ENCODE data around the gene A4GALT.
A peak's percentile ranks its signal among the peaks of the same experiment; 100 is the strongest.

The A4GALT gene

DNA sequence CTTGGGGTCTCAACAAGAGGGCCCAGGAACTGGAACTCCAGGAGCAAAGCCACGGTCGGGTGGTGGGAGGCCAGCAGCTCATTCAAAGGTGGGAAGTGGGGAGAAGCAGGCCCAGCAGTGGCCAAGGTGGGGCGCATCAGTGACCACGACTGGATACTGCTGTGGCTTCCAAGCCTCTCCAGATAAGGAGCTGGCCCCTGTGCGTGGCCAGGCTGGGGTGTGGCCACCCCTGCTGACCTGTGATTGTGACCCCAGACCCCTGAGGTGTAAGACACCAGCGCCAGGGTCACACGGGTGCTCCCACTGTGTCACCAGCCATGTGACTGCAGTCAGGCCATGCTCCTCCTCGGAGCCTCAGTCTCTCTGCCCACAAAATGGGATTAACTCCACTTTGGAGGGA, 20.3 kb downstream of the A4GALT start:
- DNase-seq: no peak

GRCh38 chr22:42699976-42700352, 20.7 kb downstream of the A4GALT start:
- no peak for DNase-seq

DNA sequence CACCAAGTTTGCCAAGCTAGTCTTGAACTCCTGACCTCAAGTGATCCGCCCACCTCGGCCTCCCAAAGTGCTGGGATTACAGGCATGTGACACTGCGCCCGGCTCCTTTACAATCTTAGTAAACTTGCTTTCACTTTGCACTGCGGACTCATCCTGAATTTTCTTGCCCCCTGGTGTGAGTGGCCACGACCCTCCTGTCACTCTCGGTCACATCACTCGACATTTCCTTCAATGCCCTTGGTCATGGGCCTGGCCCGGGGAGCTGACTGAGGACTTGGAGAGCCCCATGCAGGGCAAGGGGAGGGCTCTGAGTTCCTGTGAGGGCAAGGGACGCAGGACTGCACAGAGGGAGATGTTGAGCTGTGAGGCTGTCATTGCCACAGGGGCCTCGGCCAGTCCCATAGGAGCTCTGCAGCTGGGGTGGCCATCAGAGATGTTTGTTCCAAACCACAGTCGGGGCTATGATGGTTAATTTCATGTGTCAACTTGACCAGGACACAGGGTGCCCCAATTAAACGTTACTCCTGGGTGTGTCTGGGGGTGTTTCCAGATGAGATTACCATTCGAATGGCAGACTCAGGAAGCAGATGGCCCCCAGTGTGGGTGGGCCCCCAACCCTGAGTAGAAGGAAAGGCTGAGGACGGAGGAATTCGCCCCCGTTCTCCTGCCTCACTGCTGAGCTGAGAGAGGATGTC, 21.2 kb downstream of the A4GALT start:
- DNase-seq: no peak

DNA sequence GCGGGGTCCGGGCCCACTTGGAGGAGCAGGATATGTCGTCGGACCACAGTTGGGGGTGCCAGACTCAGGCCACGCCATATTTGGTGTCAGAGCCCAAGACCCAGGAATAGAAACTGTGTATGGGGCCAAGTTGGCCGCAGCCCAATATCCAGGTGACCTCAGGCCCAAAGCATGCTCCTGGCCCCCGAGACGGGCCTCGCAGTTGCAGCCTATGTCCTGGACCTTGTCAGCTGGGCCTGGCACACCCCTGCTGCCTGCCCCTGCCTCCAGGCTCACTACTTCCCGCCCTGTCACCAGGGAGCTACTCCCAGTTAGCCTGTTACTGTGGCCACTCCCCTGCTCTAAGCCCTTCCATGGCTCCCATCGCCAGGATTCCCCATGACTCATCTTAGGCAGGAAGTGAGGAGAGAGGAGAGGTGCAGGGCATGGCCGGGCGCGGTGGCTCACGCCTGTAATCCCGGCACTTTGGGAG, 23.1 kb downstream of the A4GALT start:
- DNase-seq: no peak

DNA sequence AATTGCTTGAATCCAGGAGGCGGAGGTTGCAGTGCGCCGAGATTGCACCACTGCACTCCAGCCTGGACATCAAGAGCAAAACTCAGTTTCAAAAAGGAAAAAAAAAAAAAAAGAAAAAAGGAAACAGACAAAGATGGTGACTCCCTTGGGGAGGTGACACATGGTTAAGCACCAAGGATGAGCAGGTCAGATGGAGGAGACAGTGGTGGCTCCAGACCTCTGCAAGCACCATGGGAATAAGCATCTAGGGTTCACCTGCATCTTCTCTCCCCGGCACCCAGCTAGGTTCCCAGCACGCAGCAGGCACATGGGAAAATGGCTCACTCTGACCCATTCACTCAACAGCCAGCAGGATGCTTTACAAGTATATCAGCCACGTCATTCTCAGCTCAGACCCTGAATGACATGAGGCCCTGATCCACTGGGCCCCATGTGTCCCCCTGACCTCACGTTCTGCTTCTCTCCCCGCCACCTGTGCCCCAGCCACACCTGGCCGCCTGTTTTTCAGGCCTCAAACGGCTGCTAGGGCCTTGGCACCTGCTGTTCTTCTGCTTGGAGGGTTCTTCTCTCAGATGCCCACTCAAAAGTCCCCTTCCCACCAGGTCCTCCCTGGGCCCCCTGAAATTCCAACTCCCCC, 24.2 kb downstream of the A4GALT start:
- no peak for DNase-seq

DNA sequence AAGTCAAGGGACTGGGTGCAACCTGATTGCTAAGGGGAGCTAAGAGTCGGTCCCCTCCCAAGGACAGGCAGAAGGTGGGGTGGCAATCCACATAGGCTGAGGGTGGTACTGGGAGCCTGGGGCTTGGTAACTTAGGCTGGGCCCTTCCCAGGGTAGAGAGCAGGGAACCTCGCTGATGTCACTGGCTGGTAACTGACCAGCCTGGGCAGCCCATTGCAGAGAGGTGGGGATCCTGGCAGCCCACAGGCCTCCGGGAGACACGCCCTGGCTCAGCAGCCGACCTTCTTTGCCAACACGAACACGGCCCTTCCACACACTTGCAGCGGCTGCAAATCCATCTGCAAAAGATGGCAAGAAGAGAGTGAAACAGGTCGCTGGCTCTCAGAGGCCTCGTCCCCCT, 25.4 kb downstream of the A4GALT start:
- DNase-seq: no peak

DNA sequence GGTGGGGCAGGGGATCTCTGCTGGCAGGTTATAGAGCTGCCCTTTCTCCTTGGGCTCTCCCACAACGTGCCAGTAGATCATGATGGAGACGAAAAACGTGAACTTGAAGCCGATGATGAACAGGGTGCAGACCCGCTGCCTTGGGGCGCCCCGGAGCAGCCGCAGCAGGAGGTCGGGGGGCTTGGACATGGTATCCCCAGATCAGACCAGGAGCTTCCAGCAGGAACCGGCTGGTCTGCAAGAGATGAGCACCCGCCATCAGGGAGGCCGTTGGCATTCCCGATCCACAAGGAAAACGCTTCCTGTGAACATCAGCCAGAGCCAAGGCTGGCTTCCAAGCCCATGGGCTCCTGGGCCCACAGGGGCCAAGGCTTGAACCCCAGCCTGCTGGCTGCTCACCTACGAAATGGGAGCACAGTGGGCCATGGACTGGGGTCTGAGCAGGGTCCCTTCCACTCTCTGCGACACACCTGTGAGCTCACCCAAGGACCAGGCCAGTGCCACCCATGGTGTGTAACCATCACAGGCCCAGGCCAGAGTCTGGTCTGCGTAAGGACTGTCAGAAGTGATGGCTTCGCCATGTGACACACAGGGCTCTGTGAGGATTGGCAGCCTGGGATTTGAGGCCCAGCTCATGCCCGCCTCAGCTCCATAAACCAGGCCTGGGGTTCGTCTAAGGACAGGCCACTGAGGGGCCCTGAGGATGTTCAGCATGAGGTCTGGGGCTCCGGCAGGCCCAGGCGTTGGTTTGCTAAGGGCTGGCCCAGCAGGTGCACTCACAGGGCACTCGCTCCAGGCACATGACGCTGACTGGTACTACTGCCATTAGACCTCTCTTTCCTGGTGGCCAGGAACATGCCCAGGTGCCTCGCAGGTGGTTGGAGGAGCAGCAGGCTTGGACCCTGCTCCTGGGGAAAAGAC, 26.6 kb downstream of the A4GALT start:
- no peak for DNase-seq

DNA sequence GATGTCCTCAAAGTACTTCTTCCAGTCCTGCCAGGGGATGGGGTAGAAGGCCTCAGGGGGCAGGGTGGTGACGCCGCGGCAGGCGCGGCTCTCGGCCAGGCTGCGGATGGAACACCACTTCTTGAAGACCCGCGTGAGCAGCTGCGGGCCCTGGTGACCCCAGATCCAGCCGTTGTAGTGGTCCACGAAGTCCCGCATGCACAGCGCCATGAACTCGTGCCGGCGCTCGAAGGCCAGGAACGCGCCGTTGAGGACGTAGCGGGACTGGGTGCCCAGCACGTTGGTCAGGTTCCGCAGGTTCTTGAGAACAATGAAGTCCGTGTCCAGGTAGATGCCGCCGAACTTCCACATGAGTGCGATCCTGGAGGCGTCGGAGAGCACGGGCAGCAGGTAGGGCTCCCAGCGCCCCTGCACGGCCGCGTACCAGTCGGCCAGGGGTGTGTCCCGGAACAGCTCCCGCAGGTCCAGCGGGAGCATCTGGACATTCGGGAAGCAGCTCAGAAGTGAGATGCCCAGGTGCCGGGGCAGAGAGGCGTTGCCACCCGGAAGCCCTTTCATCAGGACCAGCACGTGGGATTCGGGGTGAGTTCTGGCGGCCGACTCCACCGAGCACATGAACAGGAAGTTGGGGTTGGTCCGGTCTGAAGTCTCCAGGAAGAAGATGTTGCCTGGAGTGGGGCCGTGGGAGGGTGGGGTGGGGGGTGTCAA, 27.5 kb downstream of the A4GALT start:
- no peak for DNase-seq

GRCh38 chr22:42692239-42693054, 28.2 kb downstream of the A4GALT start:
- no peak for DNase-seq

GRCh38 chr22:42691440-42691839, 29.2 kb downstream of the A4GALT start:
- DNase-seq: no peak

GRCh38 chr22:42688241-42689211, 32.1 kb downstream of the A4GALT start:
- DNase-seq: peak; percentile 13

DNA sequence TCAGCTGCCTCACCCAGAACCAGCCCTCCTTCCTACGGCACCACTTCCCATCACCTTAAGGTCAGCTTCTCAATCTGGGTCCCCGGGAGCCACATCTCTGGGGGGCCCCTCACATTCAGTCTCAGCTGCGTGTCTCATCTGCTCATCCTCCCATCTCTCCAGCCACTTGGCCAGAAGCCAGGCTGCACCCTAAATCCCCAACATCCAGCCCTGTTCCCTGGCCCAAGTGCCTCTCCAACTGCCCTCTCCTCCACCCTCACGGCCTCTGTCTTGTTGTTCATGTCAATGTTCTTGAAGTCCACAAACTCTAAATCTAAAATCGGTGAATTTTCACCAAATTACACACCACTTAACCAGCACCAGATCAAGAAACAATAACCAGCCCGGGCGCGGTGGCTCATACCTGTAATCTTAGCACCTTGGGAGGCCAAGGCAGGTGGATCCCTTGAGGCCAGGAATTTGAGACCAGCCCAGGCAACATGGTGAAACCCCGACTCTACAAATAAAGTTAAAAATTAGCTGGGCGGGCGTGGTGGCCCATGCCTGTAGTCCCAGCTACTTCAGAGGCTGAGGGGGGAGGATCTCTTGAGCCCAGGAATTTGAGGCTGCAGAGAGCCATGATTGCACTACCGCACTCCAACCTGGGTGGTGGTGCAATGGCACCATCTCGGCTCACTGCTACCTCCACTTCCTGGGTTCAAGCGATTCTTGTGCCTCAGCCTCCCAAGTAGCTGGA, 33.7 kb downstream of the A4GALT start:
- no peak for DNase-seq

GRCh38 chr22:42685941-42686653, 34.6 kb downstream of the A4GALT start:
- DNase-seq: no peak

DNA sequence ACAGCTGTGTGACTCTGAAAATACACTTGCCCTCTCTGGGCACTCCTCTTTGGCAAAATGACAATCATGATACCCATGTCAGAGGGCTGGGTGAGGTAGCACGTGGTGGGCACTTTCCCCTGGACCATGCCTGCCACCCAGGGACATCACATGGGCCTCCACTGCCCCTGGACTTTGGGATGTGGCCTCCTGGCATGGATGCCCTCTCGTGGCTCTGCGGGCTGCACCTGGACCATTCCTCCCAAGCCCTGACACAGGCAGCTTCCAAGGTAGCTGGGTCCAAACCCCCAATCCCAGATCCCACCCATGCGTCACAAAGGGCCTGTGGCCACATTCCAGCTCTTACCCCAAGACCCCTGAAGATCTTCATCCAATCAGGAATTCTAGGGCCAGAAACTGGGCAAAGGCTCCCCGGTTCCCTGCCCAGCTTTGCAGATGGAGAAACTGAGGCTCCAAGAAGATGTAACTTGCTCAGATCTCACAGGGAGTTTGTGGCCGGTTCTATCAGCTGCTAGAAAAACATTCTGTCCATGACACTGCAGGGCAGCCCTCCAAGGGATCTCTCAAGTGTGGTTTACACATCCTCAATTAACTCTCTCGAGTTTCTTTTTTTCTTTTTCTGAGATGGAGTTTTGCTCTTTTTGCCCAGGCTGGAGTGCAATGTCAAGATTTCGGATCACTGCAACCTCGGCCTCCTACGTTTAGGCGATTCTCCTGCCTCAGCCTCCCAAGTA, 36.0 kb downstream of the A4GALT start:
- DNase-seq: no peak

DNA sequence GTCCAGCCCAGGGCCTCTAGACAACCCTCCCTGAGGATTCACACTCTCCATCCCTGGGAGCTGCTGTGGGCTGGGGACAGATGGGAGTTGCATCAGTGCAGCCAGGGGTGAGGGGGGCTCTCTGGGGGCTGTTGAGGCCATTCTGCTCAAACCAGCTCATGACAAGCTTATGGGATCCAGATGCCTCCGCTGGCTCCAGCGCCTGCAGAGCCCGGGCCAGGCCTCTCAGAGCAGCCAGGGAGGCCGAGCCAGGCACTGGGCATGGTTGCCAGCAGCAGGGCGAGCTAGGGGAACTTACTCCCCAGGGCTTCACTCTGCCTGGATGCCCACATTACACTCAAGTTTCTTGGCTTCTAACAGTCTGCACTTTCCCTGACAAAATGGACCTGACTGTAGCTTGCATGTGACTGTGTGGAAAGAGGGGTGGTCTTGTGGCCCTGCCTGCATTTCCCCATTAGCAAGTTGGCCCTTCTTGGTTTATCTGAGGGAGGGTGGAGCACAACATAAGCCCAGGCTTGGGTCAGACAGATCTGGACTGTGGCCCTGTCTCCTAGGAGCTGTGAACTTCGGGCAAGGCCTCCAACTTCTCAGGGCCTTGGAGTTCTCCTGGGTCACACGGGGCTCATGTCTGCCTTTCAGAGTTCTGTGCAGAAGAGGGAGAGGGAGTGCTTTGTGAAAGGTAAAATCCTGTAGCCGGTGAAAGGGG, 36.9 kb downstream of the A4GALT start:
- no peak for DNase-seq

DNA sequence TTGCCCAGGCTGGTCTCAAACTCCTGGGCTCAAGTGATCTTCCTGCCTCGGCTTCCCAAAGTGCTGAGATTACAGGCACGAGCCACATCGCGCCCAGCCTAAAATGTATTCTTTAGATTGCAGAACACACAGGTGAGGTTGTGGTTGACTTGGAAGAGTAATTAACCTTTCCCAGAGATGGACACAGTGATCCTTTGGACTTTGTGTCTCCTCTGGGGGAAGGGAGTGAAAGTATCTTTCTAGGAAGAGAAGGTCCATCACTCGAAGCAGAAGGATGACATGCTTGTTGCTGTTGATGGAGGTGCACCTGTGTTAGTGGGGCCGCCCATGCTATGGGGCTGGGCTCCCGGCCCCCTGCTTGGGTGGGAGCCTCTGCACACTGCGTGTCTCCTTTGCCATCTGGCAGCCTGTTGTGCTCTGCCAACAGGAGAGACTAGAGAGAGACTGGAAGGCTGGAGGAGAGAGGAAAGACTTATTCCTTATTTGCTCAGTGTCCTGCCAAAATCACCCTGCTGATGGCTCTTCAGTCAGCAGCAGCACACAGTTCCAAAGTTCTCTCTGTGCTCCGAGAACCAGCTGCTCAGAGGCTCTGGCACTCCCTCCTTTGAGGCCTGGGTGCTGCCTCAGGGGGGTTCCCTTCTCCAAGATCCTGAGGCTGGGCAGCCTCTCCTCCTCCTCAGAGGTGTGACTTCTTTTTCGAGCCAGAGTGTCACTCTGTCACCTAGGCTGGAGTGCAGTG, 38.4 kb downstream of the A4GALT start:
- DNase-seq: no peak

GRCh38 chr22:42680648-42681047, 40.0 kb downstream of the A4GALT start:
- no peak for DNase-seq
